Adrenal gland (tissue), 5 donors: ENCODE results near the gene KRTAP5-4.

Source experiments
- CTCF ChIP-seq, 6 experiments: fragments of 450-650 bp in 4 of 6; fragments of 200-600 bp in 2 of 6; sonication (generic) in 1 of 6; IDR thresholded peaks; 1 replicate in 5 of 6; 2 replicates in 1 of 6; pipeline versions ENCODE4 v1.5.1 to v1.8.0; 2016 to 2021; ENCODE audit warnings: antibody characterized with exemption in 6 of 6, mild to moderate bottlenecking in 2 of 6, moderate library complexity in 1 of 6
- POLR2A ChIP-seq, 2 donors: fragments of 450-650 bp; IDR thresholded peaks; one replicate each; pipeline ENCODE4 v1.6.1; 2017; ENCODE audit warnings: antibody characterized with exemption in 2 of 2, mild to moderate bottlenecking in 2 of 2, moderate library complexity in 1 of 2
- donor health status: DM: no; HTN: no; CAD: no.

GRCh38 chr11:1586699-1587098, 35.2 kb downstream of the KRTAP5-4 start:
- TF ChIP-seq CTCF (IDR thresholded peaks at IDR 0.05) = no peak
- TF ChIP-seq POLR2A (IDR thresholded peaks at IDR 0.05) = no peak
